ENCODE data around the gene EED.

EED gene

DNA sequence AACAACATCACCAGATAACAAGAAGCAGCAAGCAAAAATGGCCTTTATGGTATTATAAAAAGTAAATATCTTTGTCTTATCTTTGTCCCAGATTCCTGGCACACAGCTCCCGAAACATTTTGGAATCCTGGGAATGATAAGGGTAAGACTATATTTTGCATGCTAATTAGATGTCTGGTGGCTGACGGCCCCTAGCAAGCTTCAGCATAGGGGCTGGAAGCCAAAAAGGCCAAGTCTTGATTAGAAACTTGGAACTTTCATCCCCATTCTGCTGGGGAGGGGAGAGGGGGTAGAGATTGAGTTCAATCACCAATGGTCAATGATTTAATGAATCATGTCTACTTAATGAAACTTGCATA is 38.2 kb upstream of the EED start:
- no peak overlapping the region for H3K23ac ChIP-seq (ENCODE audit: low read length)
- no peaks in the 10 kb centered on the region for H3K36me3 ChIP-seq (ENCODE audit: control insufficient read depth, insufficient read depth, low read length)
- no peak overlapping the region for H3K18ac ChIP-seq (ENCODE audit: low read length)
- H3K4me2 ChIP-seq (ENCODE audit: low read length), result no peak overlapping the region
- no peak overlapping the region for H2BK120ac ChIP-seq (ENCODE audit: low read depth, low read length)
- no peak overlapping the region for H3K4me3 ChIP-seq (ENCODE audit: low read length)
- H3K27ac ChIP-seq (ENCODE audit: low read depth, low read length), result no peak overlapping the region
- H4K8ac ChIP-seq (ENCODE audit: low read depth, low read length), result no peak overlapping the region
- H3K56ac ChIP-seq (ENCODE audit: low read length), result no peak overlapping the region
- no peaks in the 10 kb centered on the region for H3K79me1 ChIP-seq (ENCODE audit: low read length)
- H3K4ac ChIP-seq (ENCODE audit: low read depth, low read length), result no peak overlapping the region
- H3K79me2 ChIP-seq (ENCODE audit: control insufficient read depth, insufficient read depth, low read length), result no peaks in the 10 kb centered on the region
- no peak overlapping the region for H2BK15ac ChIP-seq (replicated peaks; ENCODE audit: low read depth)
- no peak overlapping the region for H3K9ac ChIP-seq (ENCODE audit: low read length)
- H2BK5ac ChIP-seq (ENCODE audit: low read length), result no peak overlapping the region
- H3K4me1 ChIP-seq (ENCODE audit: control insufficient read depth, low read depth, low read length), result no peaks in the 10 kb centered on the region
- no peaks in the 10 kb centered on the region for H3K27me3 ChIP-seq (ENCODE audit: insufficient read depth, low read length, poor library complexity)
- WGBS (ENCODE audit: extremely low coverage, insufficient coverage, low lambda C conversion rate), result no CpG with 5 or more reads among the region's 2 CpGs
- H2AK5ac ChIP-seq (ENCODE audit: low read length), result no peak overlapping the region
- no peak for DNase-seq
- no peak overlapping the region for H4K5ac ChIP-seq (ENCODE audit: low read length)

- WGBS (ENCODE audit: extremely low coverage, insufficient coverage, low lambda C conversion rate), result no CpG with 5 or more reads among the region's 2 CpGs
- no peak overlapping the region for H3K9ac ChIP-seq (ENCODE audit: low read length)
These were observed 37.1 kb upstream of the EED start for GRCh38 chr11:86207413-86207812.

DNA sequence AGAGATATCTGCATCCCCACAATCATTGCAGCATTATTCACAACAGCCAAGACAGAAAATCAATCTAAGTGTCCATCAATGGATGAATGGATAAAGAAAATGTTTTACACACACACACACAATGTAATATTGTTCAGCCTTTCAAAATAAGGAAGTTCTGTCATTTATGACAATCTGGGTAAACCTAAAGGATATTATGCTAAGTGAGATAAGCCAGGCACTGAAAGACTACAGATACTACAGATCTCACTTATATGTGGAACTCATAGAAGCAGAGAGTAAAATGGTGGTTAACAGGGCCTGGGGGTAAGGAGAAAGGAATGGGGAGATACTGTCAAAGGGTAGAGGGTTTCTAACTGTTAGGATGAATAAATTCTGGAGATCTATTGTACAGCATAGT is 36.0 kb upstream of the EED start:
- Histone ChIP-seq H3K23ac (ENCODE audit: low read length) (no peak overlapping the region), H3K79me1 (ENCODE audit: low read length) (no peaks in the 10 kb centered on the region), H3K4me3 (ENCODE audit: low read length) (no peak overlapping the region), H2BK5ac (ENCODE audit: low read length) (no peak overlapping the region), H2BK120ac (ENCODE audit: low read depth, low read length) (no peak overlapping the region), H4K8ac (ENCODE audit: low read depth, low read length) (no peak overlapping the region), H3K18ac (ENCODE audit: low read length) (no peak overlapping the region), H2AK5ac (ENCODE audit: low read length) (no peak overlapping the region), H3K9ac (ENCODE audit: low read length) (no peak overlapping the region), H3K27me3 (ENCODE audit: insufficient read depth, low read length, poor library complexity) (no peaks in the 10 kb centered on the region), H4K5ac (ENCODE audit: low read length) (no peak overlapping the region), H3K36me3 (ENCODE audit: control insufficient read depth, insufficient read depth, low read length) (no peaks in the 10 kb centered on the region), H3K27ac (ENCODE audit: low read depth, low read length) (no peak overlapping the region), H3K79me2 (ENCODE audit: control insufficient read depth, insufficient read depth, low read length) (no peaks in the 10 kb centered on the region), H3K4ac (ENCODE audit: low read depth, low read length) (no peak overlapping the region), H3K4me1 (ENCODE audit: control insufficient read depth, low read depth, low read length) (no peaks in the 10 kb centered on the region), H2BK15ac (replicated peaks; ENCODE audit: low read depth) (no peak overlapping the region), H3K56ac (ENCODE audit: low read length) (no peak overlapping the region), H3K4me2 (ENCODE audit: low read length) (no peak overlapping the region)
- DNase-seq, result no peak

More at GRCh38 chr11:86207413-86207812, 37.1 kb upstream of the EED start:
- no peak overlapping the region for H2BK120ac ChIP-seq (ENCODE audit: low read depth, low read length)
- H3K27ac ChIP-seq (ENCODE audit: low read depth, low read length), result no peak overlapping the region
- H3K36me3 ChIP-seq (ENCODE audit: control insufficient read depth, insufficient read depth, low read length), result no peaks in the 10 kb centered on the region
- no peak overlapping the region for H3K4me2 ChIP-seq (ENCODE audit: low read length)
- no peak overlapping the region for H3K23ac ChIP-seq (ENCODE audit: low read length)
- H4K5ac ChIP-seq (ENCODE audit: low read length), result no peak overlapping the region
- H2BK15ac ChIP-seq (replicated peaks; ENCODE audit: low read depth), result no peak overlapping the region
- no peaks in the 10 kb centered on the region for H3K27me3 ChIP-seq (ENCODE audit: insufficient read depth, low read length, poor library complexity)
- no peak overlapping the region for H3K18ac ChIP-seq (ENCODE audit: low read length)
- no peak overlapping the region for H2BK5ac ChIP-seq (ENCODE audit: low read length)
- DNase-seq, result no peak
- no peak overlapping the region for H3K4ac ChIP-seq (ENCODE audit: low read depth, low read length)
- no peaks in the 10 kb centered on the region for H3K79me1 ChIP-seq (ENCODE audit: low read length)
- no peak overlapping the region for H4K8ac ChIP-seq (ENCODE audit: low read depth, low read length)
- no peaks in the 10 kb centered on the region for H3K4me1 ChIP-seq (ENCODE audit: control insufficient read depth, low read depth, low read length)
- no peak overlapping the region for H2AK5ac ChIP-seq (ENCODE audit: low read length)
- no peak overlapping the region for H3K56ac ChIP-seq (ENCODE audit: low read length)
- no peaks in the 10 kb centered on the region for H3K79me2 ChIP-seq (ENCODE audit: control insufficient read depth, insufficient read depth, low read length)
- H3K4me3 ChIP-seq (ENCODE audit: low read length), result no peak overlapping the region

DNA sequence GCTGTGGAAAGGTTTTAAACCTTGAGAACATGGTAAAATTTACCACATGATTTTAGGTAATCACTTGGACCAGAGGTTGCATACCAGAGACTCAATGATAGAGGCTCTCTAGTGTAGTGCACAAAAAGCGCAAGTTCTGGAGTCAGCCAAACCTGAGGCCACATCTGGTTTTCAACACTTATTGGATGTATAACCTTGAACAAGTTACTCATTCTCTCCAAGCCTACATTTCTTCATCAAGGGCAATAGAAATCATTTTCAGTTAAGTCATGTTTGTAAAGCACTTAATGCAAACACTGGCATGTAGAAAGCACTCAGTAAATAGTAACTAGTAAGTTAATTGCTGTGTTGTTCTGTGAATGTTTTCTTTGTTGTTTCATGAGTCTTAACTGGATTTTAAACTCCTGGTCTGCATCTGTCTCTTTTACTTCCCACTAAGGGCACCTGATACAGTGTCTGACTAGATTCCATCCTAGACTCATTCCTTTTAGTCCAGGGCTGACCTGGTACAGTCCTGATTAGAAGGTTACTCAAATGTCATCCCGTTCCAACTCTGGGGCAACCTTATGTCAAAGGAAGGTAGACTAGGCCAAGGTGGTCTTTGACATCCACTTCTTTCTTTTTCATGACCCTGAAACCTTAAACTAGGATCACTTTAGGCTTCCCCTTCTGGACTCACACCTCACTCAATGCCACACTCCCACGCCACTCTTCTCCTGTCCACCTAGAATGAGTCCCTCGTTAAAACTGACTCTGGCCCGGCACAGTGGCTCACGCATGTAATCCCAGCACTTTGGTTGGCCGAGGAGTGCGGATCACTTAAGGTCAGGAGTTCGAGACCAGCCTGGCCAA is 34.5 kb upstream of the EED start:
- no peak overlapping the region for H2BK5ac ChIP-seq (ENCODE audit: low read length)
- H2BK120ac ChIP-seq (ENCODE audit: low read depth, low read length), result no peak overlapping the region
- H3K18ac ChIP-seq (ENCODE audit: low read length), result no peak overlapping the region
- DNase-seq, result no peak
- no peaks in the 10 kb centered on the region for H3K79me1 ChIP-seq (ENCODE audit: low read length)
- H3K79me2 ChIP-seq (ENCODE audit: control insufficient read depth, insufficient read depth, low read length), result no peaks in the 10 kb centered on the region
- H3K9ac ChIP-seq (ENCODE audit: low read length), result no peak overlapping the region
- H4K8ac ChIP-seq (ENCODE audit: low read depth, low read length), result no peak overlapping the region
- no peak overlapping the region for H3K4ac ChIP-seq (ENCODE audit: low read depth, low read length)
- H3K4me1 ChIP-seq (ENCODE audit: control insufficient read depth, low read depth, low read length), result no peaks in the 10 kb centered on the region
- no CpG with 5 or more reads among the region's 9 CpGs for WGBS (ENCODE audit: extremely low coverage, insufficient coverage, low lambda C conversion rate)
- no peaks in the 10 kb centered on the region for H3K27me3 ChIP-seq (ENCODE audit: insufficient read depth, low read length, poor library complexity)
- H3K56ac ChIP-seq (ENCODE audit: low read length), result no peak overlapping the region
- H3K4me3 ChIP-seq (ENCODE audit: low read length), result no peak overlapping the region
- H2AK5ac ChIP-seq (ENCODE audit: low read length), result no peak overlapping the region
- no peak overlapping the region for H4K5ac ChIP-seq (ENCODE audit: low read length)
- H2BK15ac ChIP-seq (replicated peaks; ENCODE audit: low read depth), result no peak overlapping the region
- no peak overlapping the region for H3K23ac ChIP-seq (ENCODE audit: low read length)
- H3K36me3 ChIP-seq (ENCODE audit: control insufficient read depth, insufficient read depth, low read length), result no peaks in the 10 kb centered on the region
- no peak overlapping the region for H3K4me2 ChIP-seq (ENCODE audit: low read length)
- no peak overlapping the region for H3K27ac ChIP-seq (ENCODE audit: low read depth, low read length)

GRCh38 chr11:86210898-86211297 is 33.7 kb upstream of the EED start:
- H3K27ac ChIP-seq (ENCODE audit: low read depth, low read length), result no peak overlapping the region
- no peak overlapping the region for H3K56ac ChIP-seq (ENCODE audit: low read length)
- H3K79me1 ChIP-seq (ENCODE audit: low read length), result no peaks in the 10 kb centered on the region
- no peaks in the 10 kb centered on the region for H3K4me1 ChIP-seq (ENCODE audit: control insufficient read depth, low read depth, low read length)
- DNase-seq, result no peak
- H2BK5ac ChIP-seq (ENCODE audit: low read length), result no peak overlapping the region
- H3K4me3 ChIP-seq (ENCODE audit: low read length), result no peak overlapping the region
- H3K79me2 ChIP-seq (ENCODE audit: control insufficient read depth, insufficient read depth, low read length), result no peaks in the 10 kb centered on the region
- H2AK5ac ChIP-seq (ENCODE audit: low read length), result no peak overlapping the region
- H4K8ac ChIP-seq (ENCODE audit: low read depth, low read length), result no peak overlapping the region
- H3K4ac ChIP-seq (ENCODE audit: low read depth, low read length), result no peak overlapping the region
- H3K9ac ChIP-seq (ENCODE audit: low read length), result no peak overlapping the region
- no peak overlapping the region for H3K4me2 ChIP-seq (ENCODE audit: low read length)
- no peak overlapping the region for H3K18ac ChIP-seq (ENCODE audit: low read length)
- H3K27me3 ChIP-seq (ENCODE audit: insufficient read depth, low read length, poor library complexity), result no peaks in the 10 kb centered on the region
- no peak overlapping the region for H4K5ac ChIP-seq (ENCODE audit: low read length)
- H3K23ac ChIP-seq (ENCODE audit: low read length), result no peak overlapping the region
- no peak overlapping the region for H2BK120ac ChIP-seq (ENCODE audit: low read depth, low read length)
- no peaks in the 10 kb centered on the region for H3K36me3 ChIP-seq (ENCODE audit: control insufficient read depth, insufficient read depth, low read length)
- no peak overlapping the region for H2BK15ac ChIP-seq (replicated peaks; ENCODE audit: low read depth)
- no CpG with 5 or more reads among the region's 4 CpGs for WGBS (ENCODE audit: extremely low coverage, insufficient coverage, low lambda C conversion rate)

DNA sequence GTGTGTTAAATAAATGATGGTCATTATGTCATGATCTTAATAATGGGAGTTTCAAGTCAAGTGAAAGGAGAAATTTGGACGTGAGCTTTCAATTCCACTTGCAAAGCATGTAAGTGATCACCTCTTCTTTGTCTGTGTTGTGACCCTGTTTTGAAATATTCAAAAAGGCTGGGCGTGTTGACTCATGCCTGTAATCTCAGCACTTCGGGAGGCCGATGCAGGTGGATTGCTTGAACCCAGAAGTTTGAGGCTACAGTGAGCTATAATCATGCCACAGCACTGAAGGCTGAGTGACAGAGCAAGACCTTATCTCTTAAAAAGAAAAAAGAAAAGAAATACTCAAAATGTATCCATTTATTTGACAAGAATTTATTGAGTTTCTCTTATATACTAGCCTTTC is 32.9 kb upstream of the EED start:
- H2BK5ac ChIP-seq (ENCODE audit: low read length), result no peak overlapping the region
- H3K79me1 ChIP-seq (ENCODE audit: low read length), result no peaks in the 10 kb centered on the region
- H4K5ac ChIP-seq (ENCODE audit: low read length), result no peak overlapping the region
- no peak overlapping the region for H2BK15ac ChIP-seq (replicated peaks; ENCODE audit: low read depth)
- no peak overlapping the region for H3K23ac ChIP-seq (ENCODE audit: low read length)
- H4K8ac ChIP-seq (ENCODE audit: low read depth, low read length), result no peak overlapping the region
- no peaks in the 10 kb centered on the region for H3K27me3 ChIP-seq (ENCODE audit: insufficient read depth, low read length, poor library complexity)
- no peaks in the 10 kb centered on the region for H3K79me2 ChIP-seq (ENCODE audit: control insufficient read depth, insufficient read depth, low read length)
- H3K36me3 ChIP-seq (ENCODE audit: control insufficient read depth, insufficient read depth, low read length), result no peaks in the 10 kb centered on the region
- no peak overlapping the region for H3K9ac ChIP-seq (ENCODE audit: low read length)
- WGBS (ENCODE audit: extremely low coverage, insufficient coverage, low lambda C conversion rate), result no CpG with 5 or more reads among the region's 4 CpGs
- H3K4ac ChIP-seq (ENCODE audit: low read depth, low read length), result no peak overlapping the region
- H2BK120ac ChIP-seq (ENCODE audit: low read depth, low read length), result no peak overlapping the region
- DNase-seq, result no peak
- H3K27ac ChIP-seq (ENCODE audit: low read depth, low read length), result no peak overlapping the region
- H3K18ac ChIP-seq (ENCODE audit: low read length), result no peak overlapping the region
- H3K56ac ChIP-seq (ENCODE audit: low read length), result no peak overlapping the region
- H2AK5ac ChIP-seq (ENCODE audit: low read length), result no peak overlapping the region
- H3K4me2 ChIP-seq (ENCODE audit: low read length), result no peak overlapping the region
- no peaks in the 10 kb centered on the region for H3K4me1 ChIP-seq (ENCODE audit: control insufficient read depth, low read depth, low read length)
- H3K4me3 ChIP-seq (ENCODE audit: low read length), result no peak overlapping the region
